ENCODE measurements around the gene AGAP5. TPM values are rescaled to one million over a fixed set of nuclear protein-coding genes. Genes with fewer than 3 reads are reported as not detected.
A peak's percentile ranks its signal among the peaks of the same experiment; 100 is the strongest.

The AGAP5 gene
- total and polyA plus RNA-seq, 2 of the 13 experiments (the other 11 are each of a cell fraction or from before 2014, with no cell fraction given): 5.3 to 7.9 TPM

- TF ChIP-seq HINFP (CRISPR knock-in tag; IDR thresholded peaks at IDR 0.05; ENCODE audit: low read depth) (0 out of 2 replicates have a peak, but pooled peaks have one; percentile 92), ZNF749 (CRISPR knock-in tag; IDR thresholded peaks at IDR 0.05; ENCODE audit: borderline replicate concordance) (no peak), ZNF235 (CRISPR knock-in tag; IDR thresholded peaks at IDR 0.05; ENCODE audit: borderline replicate concordance) (peak; percentile 82), ZNF746 (CRISPR knock-in tag; IDR thresholded peaks at IDR 0.05) (peak; percentile 93), ZSCAN12 (CRISPR knock-in tag; IDR thresholded peaks at IDR 0.05) (no peak), CAMTA2 (CRISPR knock-in tag; IDR thresholded peaks at IDR 0.05; ENCODE audit: borderline replicate concordance) (peak; percentile 95), HNRNPUL1 (IDR thresholded peaks at IDR 0.05; ENCODE audit: low read depth, low read length) (no peak), NFE2L2 (IDR thresholded peaks at IDR 0.05; ENCODE audit: low read length) (no peak), NFYB (CRISPR knock-in tag; IDR thresholded peaks at IDR 0.05) (no peak; the same call in 1 of the 2 replicates), FIP1L1 (IDR thresholded peaks at IDR 0.05; ENCODE audit: borderline replicate concordance, insufficient read depth, low read depth, low read length) (0 out of 2 replicates have a peak, but pooled peaks have one; percentile 40), ZBTB38 (CRISPR knock-in tag; IDR thresholded peaks at IDR 0.05) (0 out of 2 replicates have a peak, but pooled peaks have one; percentile 65), NFYC (CRISPR knock-in tag; IDR thresholded peaks at IDR 0.05) (no peak), TFE3 (CRISPR knock-in tag; IDR thresholded peaks at IDR 0.05) (0 out of 2 replicates have a peak, but pooled peaks have one; percentile 26), TSC22D2 (CRISPR knock-in tag; IDR thresholded peaks at IDR 0.05; ENCODE audit: borderline replicate concordance) (peak; percentile 56; the same call in 1 of the 2 replicates), CENPX (CRISPR knock-in tag; IDR thresholded peaks at IDR 0.05) (no peak), TRIM24 (CRISPR knock-in tag; IDR thresholded peaks at IDR 0.05) (no peak), JUNB (CRISPR knock-in tag; IDR thresholded peaks at IDR 0.05; ENCODE audit: borderline replicate concordance) (no peak), ZNF414 (CRISPR knock-in tag; IDR thresholded peaks at IDR 0.05) (peak; percentile 73; the same call in 1 of the 2 replicates), GABPA (IDR thresholded peaks at IDR 0.05; ENCODE audit: low read depth, low read length) (peak; percentile 92), GABPA (CRISPR knock-in tag; IDR thresholded peaks at IDR 0.05; ENCODE audit: low read depth) (peak; percentile 100), ZNF260 (CRISPR knock-in tag; IDR thresholded peaks at IDR 0.05; ENCODE audit: borderline replicate concordance, low read depth) (no peak), RXRA (CRISPR knock-in tag; IDR thresholded peaks at IDR 0.05) (peak; percentile 76), BCL6 (CRISPR knock-in tag; IDR thresholded peaks at IDR 0.05) (peak; percentile 38; the same call in 1 of the 2 replicates), BCL3 (CRISPR knock-in tag; IDR thresholded peaks at IDR 0.05) (peak; percentile 83; the same call in 1 of the 2 replicates), KLF13 (CRISPR knock-in tag; IDR thresholded peaks at IDR 0.05) (no peak; the same call in 1 of the 2 replicates)
These were observed 32.4 kb upstream of the AGAP5 start (continued) for GRCh38 chr10:73730153-73730906.

Data from HepG2 (cell line).